ENCODE results near the gene TBC1D13. TPM values are rescaled to one million over a fixed set of nuclear protein-coding genes. Genes with fewer than 3 reads are reported as not detected.

The TBC1D13 gene
- total and polyA plus RNA-seq, 2 of the 13 experiments (the other 11 are each of a cell fraction or from before 2014, with no cell fraction given): 17.9 to 19.7 TPM

- TF ChIP-seq ZNF569 (CRISPR knock-in tag; IDR thresholded peaks at IDR 0.05; ENCODE audit: borderline replicate concordance) (no peak), POGK (CRISPR knock-in tag; conservative IDR thresholded peaks at IDR 0.05) (peak; percentile 82), AGO2 (optimal IDR thresholded peaks at IDR 0.05; ENCODE audit: low read depth, low read length) (peak; percentile 95), BORCS8-MEF2B (CRISPR knock-in tag; IDR thresholded peaks at IDR 0.05) (no peak), ZFP91 (CRISPR knock-in tag; IDR thresholded peaks at IDR 0.05; ENCODE audit: borderline replicate concordance) (peak; percentile 84; the same call in 1 of the 2 replicates), ZZZ3 (CRISPR knock-in tag; IDR thresholded peaks at IDR 0.05; ENCODE audit: borderline replicate concordance) (0 out of 2 replicates have a peak, but pooled peaks have one; percentile 32), ATAD3A (CRISPR knock-in tag; IDR thresholded peaks at IDR 0.05) (no peak), KDM5A (IDR thresholded peaks at IDR 0.05; ENCODE audit: borderline replicate concordance, low read length) (peak; percentile 63), HOXD1 (CRISPR knock-in tag; IDR thresholded peaks at IDR 0.05) (0 out of 2 replicates have a peak, but pooled peaks have one; percentile 63), IRF2 (CRISPR knock-in tag; IDR thresholded peaks at IDR 0.05) (peak; percentile 65), ZC3H13 (CRISPR knock-in tag; IDR thresholded peaks at IDR 0.05) (peak; percentile 93), ZNF275 (CRISPR knock-in tag; IDR thresholded peaks at IDR 0.05; ENCODE audit: borderline replicate concordance) (peak; percentile 49; the same call in 1 of the 2 replicates), ZNF549 (CRISPR knock-in tag; IDR thresholded peaks at IDR 0.05) (no peak), ZKSCAN1 (IDR thresholded peaks at IDR 0.05; ENCODE audit: low read length) (no peak), NFAT5 (CRISPR knock-in tag; IDR thresholded peaks at IDR 0.05) (0 out of 2 replicates have a peak, but pooled peaks have one; percentile 57)
These were observed 42.6 kb downstream of the TBC1D13 start, which contains the start of gene SPOUT1 (continued) for GRCh38 chr9:128829477-128830251.
